GM04504 (cell line): ENCODE measurements around the gene PRKAB2.
"Not testable (repeated sequence)": the region's sequence is repeated elsewhere in the genome, so short reads cannot be mapped to it uniquely, and the experiment has no call there.

ENCODE experiments used
- DNase-seq: peaks from one replicate; pipeline ENCODE4 v3.0.0-alpha.2; 2012; ENCODE audit warnings: low read depth

PRKAB2 gene

DNA sequence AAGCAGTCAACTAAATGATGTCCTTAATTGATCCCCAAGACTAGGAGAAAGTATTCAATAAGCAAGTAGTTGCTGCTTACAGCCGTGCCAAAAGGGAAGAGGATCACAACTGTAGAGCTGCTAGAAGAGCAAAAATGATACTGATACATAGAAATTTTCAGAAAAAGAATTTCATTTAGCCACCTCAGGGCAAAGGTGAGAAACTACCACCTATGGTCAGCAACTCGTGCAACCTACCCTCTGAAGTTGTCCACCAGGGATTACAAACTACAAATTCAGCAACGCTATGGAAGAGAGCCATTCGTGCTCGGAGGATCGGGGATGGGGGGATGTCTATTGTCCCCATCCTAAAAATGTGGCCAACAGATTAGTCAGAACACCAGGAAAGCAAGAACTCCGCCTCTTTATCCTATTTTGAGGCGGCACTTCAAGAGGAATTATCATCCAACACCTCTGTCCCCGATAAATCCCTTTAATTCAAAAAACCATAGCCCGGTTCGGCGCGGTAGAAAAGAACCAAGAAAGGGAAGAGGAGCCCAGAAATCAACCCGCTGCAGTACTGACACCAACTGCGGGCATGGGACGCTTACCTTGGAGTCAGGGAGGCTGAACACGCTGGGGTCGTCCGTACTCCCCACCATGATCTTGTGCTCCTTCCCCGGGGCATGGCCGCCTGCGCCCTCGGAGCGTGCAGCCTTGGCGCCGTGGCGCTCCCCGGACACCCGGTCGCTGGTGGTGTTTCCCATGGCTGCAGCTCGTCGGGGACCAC lies 687 bp downstream of the PRKAB2 start:
- no peak for DNase-seq

GRCh38 chr1:147169840-147170674 lies 2.2 kb downstream of the PRKAB2 start:
- DNase-seq = no peak

GRCh38 chr1:147169171-147169570 lies 3.1 kb downstream of the PRKAB2 start:
- DNase-seq = no peak

GRCh38 chr1:147168626-147169058 lies 3.6 kb downstream of the PRKAB2 start:
- no peak for DNase-seq

DNA sequence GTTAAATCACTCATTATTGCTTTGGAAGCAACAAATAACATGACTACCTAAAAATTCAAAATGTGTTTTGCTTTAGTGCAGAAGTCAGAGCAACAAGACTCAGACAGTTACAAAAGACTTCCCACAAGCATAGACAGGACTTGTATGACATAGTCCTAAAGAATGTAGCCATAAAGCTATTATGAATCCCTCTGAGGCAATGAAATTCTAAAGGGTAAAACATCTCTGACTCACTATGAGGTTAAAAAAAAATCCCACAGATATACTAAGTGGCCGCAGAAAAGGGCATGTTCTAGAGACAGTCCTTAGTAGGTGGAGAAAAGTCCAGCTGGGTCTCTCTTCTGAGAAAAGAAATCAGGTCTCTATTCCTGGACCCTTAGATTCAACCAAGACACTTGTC lies 4.9 kb downstream of the PRKAB2 start:
- peak; percentile 84 for DNase-seq

DNA sequence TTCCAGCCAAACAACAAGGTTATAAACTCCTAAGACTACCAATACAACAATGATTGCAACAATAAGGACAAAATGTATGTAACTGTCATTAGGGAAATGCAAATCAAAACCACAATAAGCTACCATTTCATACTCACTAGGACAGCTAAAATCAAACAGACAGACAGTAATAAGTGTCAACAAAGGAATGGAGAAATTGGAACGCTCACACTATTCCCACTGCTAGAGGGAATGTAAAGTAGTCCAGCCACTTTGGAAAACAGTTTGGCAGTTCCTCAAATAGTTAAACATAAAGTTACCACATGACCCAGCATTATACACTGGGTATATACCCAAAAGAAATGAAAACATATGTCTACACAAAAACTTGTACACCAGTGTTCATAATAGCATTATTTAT lies 9.3 kb downstream of the PRKAB2 start:
- no peak for DNase-seq

DNA sequence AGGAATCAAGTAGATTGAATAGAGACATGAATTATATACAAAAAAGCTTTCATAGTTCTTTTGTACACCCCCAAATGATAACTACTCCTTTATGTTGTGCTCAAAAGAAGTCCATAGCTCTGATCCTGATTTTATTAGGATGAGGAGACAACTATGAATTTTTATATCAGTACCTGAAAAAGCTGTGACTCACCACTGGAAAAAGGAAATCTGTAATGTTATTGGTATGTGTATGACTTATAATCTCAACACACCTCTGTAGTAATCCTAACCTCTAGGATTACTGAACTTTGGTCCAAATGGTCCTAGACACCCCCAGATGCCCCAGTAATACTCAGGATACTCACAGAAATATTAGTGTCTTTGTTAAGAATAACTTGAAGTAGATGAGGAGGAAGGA lies 10.2 kb downstream of the PRKAB2 start:
- DNase-seq = no peak

DNA sequence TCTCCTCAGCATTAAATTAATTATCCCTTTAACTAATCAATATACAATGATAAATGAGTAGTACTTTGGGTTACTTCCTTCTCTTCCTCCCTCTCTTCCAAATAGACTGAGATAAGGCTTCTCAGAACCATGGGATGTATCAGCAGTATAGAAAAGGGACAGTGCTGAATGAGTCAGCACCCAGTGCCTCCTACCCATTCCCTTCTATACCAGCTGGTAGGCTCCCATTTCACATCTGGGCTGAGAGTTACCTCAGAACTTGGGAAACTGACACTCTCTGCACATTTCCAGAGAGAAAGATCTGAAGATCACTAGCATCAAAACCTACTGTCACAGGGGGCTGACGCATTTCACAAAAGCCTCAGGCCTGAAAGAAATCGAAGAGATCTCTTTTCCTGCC lies 15.2 kb downstream of the PRKAB2 start:
- DNase-seq = not testable (repeated sequence)

GRCh38 chr1:147156642-147157041 lies 15.6 kb downstream of the PRKAB2 start:
- no peak for DNase-seq

- no peak for DNase-seq
Measured at GRCh38 chr1:147152772-147153171, 19.5 kb downstream of the PRKAB2 start.

GRCh38 chr1:147151244-147151643 lies 21.0 kb downstream of the PRKAB2 start:
- DNase-seq = no peak

DNA sequence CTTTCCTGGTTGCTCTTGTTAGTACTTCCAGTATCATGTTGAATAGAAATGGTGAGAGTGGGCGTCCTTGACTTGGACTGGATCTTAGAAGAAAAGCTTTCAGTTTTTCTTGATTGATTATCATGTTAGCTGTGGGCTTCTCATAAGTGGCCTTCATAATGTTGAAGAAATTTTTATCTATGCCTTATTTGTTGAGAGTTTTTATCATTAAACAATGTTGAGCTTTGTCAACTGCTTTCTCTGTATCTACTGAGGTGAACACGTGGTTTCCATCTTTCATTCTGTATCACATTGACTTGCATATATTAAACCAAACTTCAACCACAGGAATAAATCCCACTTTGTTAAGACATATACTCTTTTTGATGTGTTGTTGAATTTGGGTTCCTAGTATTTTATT lies 29.4 kb downstream of the PRKAB2 start:
- no peak for DNase-seq

GRCh38 chr1:147130721-147131120 lies 41.5 kb downstream of the PRKAB2 start:
- DNase-seq = not testable (repeated sequence)

DNA sequence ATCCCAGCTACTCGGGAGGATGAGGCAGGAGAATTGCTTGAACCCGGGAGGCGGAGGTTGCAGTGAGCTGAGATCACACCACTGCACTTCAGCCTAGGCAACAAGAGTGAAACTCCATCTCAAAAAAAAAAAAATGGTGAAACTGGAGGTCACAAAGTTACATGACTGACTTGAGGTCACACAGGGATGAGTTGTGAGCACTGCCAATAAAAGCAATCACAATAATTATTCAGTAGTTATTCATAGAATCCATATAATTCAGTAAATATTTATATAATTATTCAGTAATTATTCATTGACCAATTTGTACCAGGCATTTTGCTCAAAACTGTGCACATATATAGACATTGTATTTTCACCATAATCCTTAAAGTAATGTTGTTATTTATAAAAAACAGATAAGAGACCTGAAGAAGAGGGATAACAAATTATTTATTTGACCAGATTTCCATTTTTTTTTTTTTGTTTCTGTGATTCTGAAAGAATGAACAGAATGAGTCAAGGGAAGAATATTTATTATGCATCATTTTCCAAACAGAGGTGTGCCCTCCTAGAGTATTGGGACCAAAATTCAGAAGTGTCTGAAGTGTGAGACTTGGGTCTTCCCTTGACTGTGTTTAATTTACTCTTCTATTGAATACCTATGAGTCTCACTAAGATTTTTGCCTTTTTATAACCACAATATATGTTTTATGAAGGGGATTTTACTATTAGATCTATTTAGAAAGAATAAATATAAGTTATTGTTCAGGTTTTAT lies 43.0 kb downstream of the PRKAB2 start:
- DNase-seq = no peak

GRCh38 chr1:147124266-147124665 lies 48.0 kb downstream of the PRKAB2 start:
- no peak for DNase-seq

DNA sequence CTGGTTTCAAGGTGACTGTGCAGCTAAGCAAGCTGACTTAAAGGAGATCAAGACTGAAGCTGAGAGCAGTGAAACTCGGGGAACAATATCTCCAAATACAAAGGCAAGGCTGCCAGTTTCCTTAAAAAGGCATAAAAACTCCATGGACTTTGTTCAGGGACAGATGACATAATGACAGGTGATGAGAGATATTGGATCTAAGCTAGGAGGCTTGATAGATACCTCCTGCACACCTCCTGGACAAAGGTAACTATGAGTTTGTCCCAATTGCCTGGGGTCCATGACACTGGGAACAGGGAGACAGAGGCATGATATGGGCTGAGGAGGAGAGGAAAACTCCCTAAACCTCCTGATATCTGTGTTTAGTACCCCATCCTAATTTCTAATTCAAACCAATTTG lies 55.2 kb downstream of the PRKAB2 start:
- no peak for DNase-seq

DNA sequence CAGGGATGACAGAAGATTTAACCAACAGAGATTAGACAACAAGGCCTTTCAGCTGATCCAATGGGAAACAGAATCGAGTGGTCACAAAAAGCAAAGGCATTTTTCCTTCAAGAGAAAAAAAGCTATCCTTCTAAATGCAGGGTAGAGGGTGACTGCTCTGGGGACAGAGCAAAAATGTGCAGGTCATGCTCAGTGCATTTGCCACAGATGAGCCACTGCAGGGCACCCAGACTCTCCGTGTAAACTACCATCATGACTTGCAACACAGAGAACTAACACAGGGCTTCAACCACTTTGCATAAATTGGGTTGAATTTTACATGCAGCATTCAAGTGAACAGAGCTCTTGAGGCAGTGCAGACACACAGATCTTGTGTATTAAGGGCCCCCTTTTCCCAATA lies 56.8 kb downstream of the PRKAB2 start:
- DNase-seq = no peak

DNA sequence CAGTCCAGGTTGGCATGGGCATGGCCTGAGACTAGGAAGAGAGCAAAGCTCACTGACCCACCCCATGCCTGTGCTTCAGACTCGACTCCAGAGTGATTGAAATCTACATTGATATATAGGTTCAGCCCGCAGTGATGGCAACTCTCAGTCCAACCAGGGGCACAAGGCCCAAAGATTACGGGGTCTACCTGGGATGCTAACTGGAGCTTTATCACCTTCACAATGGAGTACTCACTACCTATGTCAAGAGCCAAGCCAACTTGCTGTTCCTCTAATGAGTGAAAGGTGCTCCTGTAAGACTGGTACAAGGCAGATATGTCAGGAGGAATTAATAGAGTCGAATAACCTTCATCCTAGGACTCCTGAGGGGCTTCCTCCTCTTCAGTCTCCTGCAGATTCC lies 57.2 kb downstream of the PRKAB2 start:
- DNase-seq = not testable (repeated sequence)

DNA sequence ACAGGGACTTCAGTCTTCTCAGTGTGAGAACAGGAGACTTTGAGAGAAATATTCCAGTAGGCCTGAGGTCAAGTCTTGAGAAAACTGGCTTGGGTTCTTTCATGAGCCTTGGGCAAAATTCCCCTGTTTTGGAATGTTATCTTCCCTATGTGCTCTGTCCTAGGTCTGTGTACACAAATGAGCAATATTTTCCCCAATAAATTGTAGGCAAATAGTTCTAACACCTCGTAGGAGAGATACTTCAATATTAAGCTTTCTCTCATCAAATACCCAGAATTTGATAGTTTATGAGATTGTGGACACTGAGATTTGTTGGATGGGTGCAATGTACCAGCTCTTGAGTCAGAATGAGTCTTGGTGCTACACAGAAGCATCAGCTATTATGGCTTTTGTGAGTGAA lies 57.9 kb downstream of the PRKAB2 start:
- not testable (repeated sequence) for DNase-seq

DNA sequence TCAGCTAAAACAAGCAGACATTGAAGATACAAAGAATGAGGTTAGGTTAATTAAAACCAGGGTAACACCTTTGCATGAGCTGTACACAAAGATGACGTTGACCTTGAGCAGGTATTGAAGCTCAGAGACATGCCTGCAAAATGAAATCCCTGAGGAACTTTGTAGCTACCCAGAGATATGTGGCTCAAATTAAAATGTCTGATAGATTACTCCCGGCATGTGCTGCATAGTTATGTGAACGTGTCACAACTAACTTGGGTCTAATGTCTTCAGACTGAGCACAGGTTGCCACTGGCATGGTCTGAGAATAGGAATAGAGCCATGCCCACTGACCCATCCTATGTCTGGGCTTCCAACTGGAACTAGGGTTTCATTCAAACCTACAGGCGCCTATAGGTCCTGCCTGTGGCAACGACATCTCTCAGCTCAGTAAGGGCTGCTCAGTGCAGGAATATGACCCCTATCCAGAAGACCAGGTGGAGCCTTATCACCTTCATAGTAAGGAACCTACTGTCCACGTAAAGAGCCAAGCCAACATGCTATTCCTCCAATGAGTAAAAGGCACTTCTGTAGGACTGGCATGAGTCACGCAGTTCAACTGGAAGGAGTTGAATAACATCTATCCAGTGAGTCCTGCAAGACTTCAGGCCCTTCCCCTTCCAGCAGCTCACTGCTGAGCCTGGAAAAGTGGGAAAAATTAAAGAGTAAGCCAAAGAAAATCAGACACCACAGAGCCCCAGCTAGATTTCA lies 60.7 kb downstream of the PRKAB2 start:
- DNase-seq = no peak

GRCh38 chr1:147110872-147111271 lies 61.4 kb downstream of the PRKAB2 start:
- DNase-seq = no peak

- DNase-seq = no peak
Measured at GRCh38 chr1:147110434-147110833, 61.8 kb downstream of the PRKAB2 start.
